GM12878 (cell line): ENCODE results near the gene OR10V1. TPM values are rescaled to one million over a fixed set of nuclear protein-coding genes. Genes with fewer than 3 reads are reported as not detected.
A peak's percentile ranks its signal among the peaks of the same experiment; 100 is the strongest.

Source experiments
- ASH2L ChIP-seq: fragments of 300-600, 200-600 bp; sonication (generic); IDR thresholded peaks from 2 replicates; pipeline ENCODE4 v1.6.1; 2017; ENCODE audit warnings: low read depth, mild to moderate bottlenecking, borderline replicate concordance
- BACH1 ChIP-seq: fragments of 450-650 bp; IDR thresholded peaks from 2 replicates; pipeline ENCODE4 v1.6.1; 2017; ENCODE audit warnings: mild to moderate bottlenecking, borderline replicate concordance
- BMI1 ChIP-seq: fragments of 450-650 bp; IDR thresholded peaks from 2 replicates; pipeline ENCODE4 v1.6.1; 2016; ENCODE audit warnings: mild to moderate bottlenecking, moderate library complexity, borderline replicate concordance
- CEBPZ ChIP-seq: fragments of 150-350 bp; IDR thresholded peaks from 2 replicates; pipeline ENCODE4 v1.6.1; 2016; ENCODE audit warnings: low read depth, low read length
- ESRRA ChIP-seq: IDR thresholded peaks from 2 replicates; pipeline ENCODE4 v1.6.1; 2012; ENCODE audit warnings: mild to moderate bottlenecking, low read length, improper control_type of control experiment
- FOXK2 ChIP-seq: fragments of 450-650 bp; IDR thresholded peaks from 2 replicates; pipeline ENCODE4 v1.6.1; 2017; ENCODE audit warnings: mild to moderate bottlenecking, moderate library complexity
- HDGF ChIP-seq: fragments of 450-650 bp; IDR thresholded peaks from 2 replicates; pipeline ENCODE4 v1.6.1; 2016; ENCODE audit warnings: antibody characterized with exemption
- JUND ChIP-seq: IDR thresholded peaks from 2 replicates; pipeline ENCODE4 v1.6.1; 2012; ENCODE audit warnings: low read depth, mild to moderate bottlenecking, low read length, improper control_type of control experiment, moderate library complexity
- NFXL1 ChIP-seq: fragments of 450-650 bp; IDR thresholded peaks from 2 replicates; pipeline ENCODE4 v1.6.1; 2017; ENCODE audit warnings: antibody characterized with exemption, mild to moderate bottlenecking, borderline replicate concordance
- NFYB ChIP-seq: IDR thresholded peaks from 2 replicates; pipeline ENCODE4 v1.6.1; 2011; ENCODE audit warnings: low read depth, mild to moderate bottlenecking, low read length, improper control_type of control experiment, moderate library complexity; ENCODE audit not compliant: insufficient read depth
- NR2C2 ChIP-seq: IDR thresholded peaks from 2 replicates; pipeline ENCODE4 v1.6.1; 2011; ENCODE audit warnings: borderline replicate concordance, low read depth; ENCODE audit not compliant: control insufficient read depth, insufficient read length
- NRF1 ChIP-seq: conservative IDR thresholded peaks from 2 replicates; pipeline ENCODE4 v1.6.1; 2011; ENCODE audit warnings: mild to moderate bottlenecking, low read depth, low read length, improper control_type of control experiment
- POLR2AphosphoS2 ChIP-seq: IDR thresholded peaks from 2 replicates; pipeline ENCODE4 v1.6.1; 2011; ENCODE audit warnings: low read depth, mild to moderate bottlenecking, low read length, improper control_type of control experiment, moderate library complexity
- RCOR1 ChIP-seq: conservative IDR thresholded peaks from 2 replicates; pipeline ENCODE4 v1.6.1; 2012; ENCODE audit warnings: low read depth, low read length, improper control_type of control experiment
- RFX5 ChIP-seq: IDR thresholded peaks from 2 replicates; pipeline ENCODE4 v1.6.1; 2011; ENCODE audit warnings: low read depth, low read length, improper control_type of control experiment
- SIX5 ChIP-seq: IDR thresholded peaks from 2 replicates; pipeline ENCODE4 v1.6.1; 2011; ENCODE audit warnings: mild to moderate bottlenecking, low read depth, low read length, moderate library complexity; ENCODE audit not compliant: severe bottlenecking
- TCF12 ChIP-seq: IDR thresholded peaks from 2 replicates; pipeline ENCODE4 v1.6.1; 2011; ENCODE audit warnings: low read depth, mild to moderate bottlenecking, low read length
- YBX1 ChIP-seq: fragments of 450-650 bp; IDR thresholded peaks from 2 replicates; pipeline ENCODE4 v1.6.1; 2016; ENCODE audit warnings: antibody characterized with exemption
- ZNF24 ChIP-seq: fragments of 450-650 bp; IDR thresholded peaks from 2 replicates; pipeline ENCODE4 v1.6.1; 2017; ENCODE audit warnings: antibody characterized with exemption, mild to moderate bottlenecking
- ZNF274 ChIP-seq: IDR thresholded peaks from one replicate; pipeline ENCODE4 v1.8.0; 2011; ENCODE audit not compliant: insufficient read length, insufficient read depth
- polyA plus RNA-seq, 11 experiments: library from polyadenylated mRNA; depleted of rRNA in 4 of 11; unstranded in 6 of 11; stranded (reverse) in 5 of 11; fragments of >200 nt; fragmentation: Nextera tagmentation in 4 of 11; fragmentation: Illumina TruSeq in 1 of 11; extraction: Ambion mirVana in 4 of 11; extraction: Trizol in 1 of 11; gene quantifications; 1 replicate in 1 of 11; 2 replicates in 10 of 11; pipeline versions ENCODE4 v1.2.1 to v1.2.3, GENCODE V29; 2011 to 2016; ENCODE audit warnings: inconsistent platforms in 2 of 11, missing spikeins in 2 of 11, low read depth in 1 of 11
- total RNA-seq, 4 experiments: library from RNA; depleted of rRNA in 3 of 4; stranded (reverse); fragments of >200 nt in 3 of 4; fragmentation: Illumina TruSeq in 1 of 4; extraction: Trizol in 1 of 4; gene quantifications; 2 replicates each; pipeline versions ENCODE4 v1.2.1 to v1.2.3, GENCODE V29; 2013 to 2021
- TF ChIP-seq, protein P1 (sequence below): IDR thresholded peaks from 2 replicates; pipeline ENCODE4 v1.6.1; 2012; ENCODE audit warnings: low read depth, low read length, improper control_type of control experiment
- TF ChIP-seq, protein P2 (sequence below): IDR thresholded peaks from 2 replicates; pipeline ENCODE4 v1.6.1; 2011; ENCODE audit warnings: low read depth, mild to moderate bottlenecking, low read length, moderate library complexity, borderline replicate concordance; ENCODE audit errors: extremely low read depth
- TF ChIP-seq, protein P3 (sequence below): IDR thresholded peaks from 2 replicates; pipeline ENCODE4 v1.6.1; 2012; ENCODE audit warnings: low read depth, low read length, improper control_type of control experiment

OR10V1 gene
- total and polyA plus RNA-seq, 10 of the 15 experiments (the other 5 are each of a cell fraction or from before 2014, with no cell fraction given), result not detected

GRCh38 chr11:59668950-59669610, 44.6 kb downstream of the OR10V1 start, which contains the start of gene PATL1 (continued):
- TF ChIP-seq CEBPZ, result no peak
- TF ChIP-seq ZNF24, result no peak
- TF ChIP-seq NFXL1, result no peak
- no peak for TF ChIP-seq BMI1
- TF ChIP-seq HDGF, result 0 out of 2 replicates have a peak, but pooled peaks have one; percentile 60
- no peak for TF ChIP-seq NR2C2
- TF ChIP-seq JUND, result 0 out of 2 replicates have a peak, but pooled peaks have one; percentile 23
- TF ChIP-seq YBX1, result no peak
- peak; percentile 70; the same call in 1 of the 2 replicates for TF ChIP-seq POLR2AphosphoS2
- TF ChIP-seq, protein P1, sequence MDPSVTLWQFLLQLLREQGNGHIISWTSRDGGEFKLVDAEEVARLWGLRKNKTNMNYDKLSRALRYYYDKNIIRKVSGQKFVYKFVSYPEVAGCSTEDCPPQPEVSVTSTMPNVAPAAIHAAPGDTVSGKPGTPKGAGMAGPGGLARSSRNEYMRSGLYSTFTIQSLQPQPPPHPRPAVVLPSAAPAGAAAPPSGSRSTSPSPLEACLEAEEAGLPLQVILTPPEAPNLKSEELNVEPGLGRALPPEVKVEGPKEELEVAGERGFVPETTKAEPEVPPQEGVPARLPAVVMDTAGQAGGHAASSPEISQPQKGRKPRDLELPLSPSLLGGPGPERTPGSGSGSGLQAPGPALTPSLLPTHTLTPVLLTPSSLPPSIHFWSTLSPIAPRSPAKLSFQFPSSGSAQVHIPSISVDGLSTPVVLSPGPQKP, result peak; percentile 47
- TF ChIP-seq RCOR1, result 0 out of 2 replicates have a peak, but pooled peaks have one; percentile 27
- TF ChIP-seq, protein P2, sequence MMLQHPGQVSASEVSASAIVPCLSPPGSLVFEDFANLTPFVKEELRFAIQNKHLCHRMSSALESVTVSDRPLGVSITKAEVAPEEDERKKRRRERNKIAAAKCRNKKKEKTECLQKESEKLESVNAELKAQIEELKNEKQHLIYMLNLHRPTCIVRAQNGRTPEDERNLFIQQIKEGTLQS, result 0 out of 2 replicates have a peak, but pooled peaks have one; percentile 33
- TF ChIP-seq, protein P3, sequence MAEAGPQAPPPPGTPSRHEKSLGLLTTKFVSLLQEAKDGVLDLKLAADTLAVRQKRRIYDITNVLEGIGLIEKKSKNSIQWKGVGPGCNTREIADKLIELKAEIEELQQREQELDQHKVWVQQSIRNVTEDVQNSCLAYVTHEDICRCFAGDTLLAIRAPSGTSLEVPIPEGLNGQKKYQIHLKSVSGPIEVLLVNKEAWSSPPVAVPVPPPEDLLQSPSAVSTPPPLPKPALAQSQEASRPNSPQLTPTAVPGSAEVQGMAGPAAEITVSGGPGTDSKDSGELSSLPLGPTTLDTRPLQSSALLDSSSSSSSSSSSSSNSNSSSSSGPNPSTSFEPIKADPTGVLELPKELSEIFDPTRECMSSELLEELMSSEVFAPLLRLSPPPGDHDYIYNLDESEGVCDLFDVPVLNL, result 0 out of 2 replicates have a peak, but pooled peaks have one; percentile 45
- peak; percentile 45; the same call in 1 of the 2 replicates for TF ChIP-seq NFYB
- peak; percentile 96 for TF ChIP-seq NRF1
- peak; percentile 20; the same call in 1 of the 2 replicates for TF ChIP-seq RFX5
- TF ChIP-seq TCF12, result no peak
- TF ChIP-seq ASH2L, result no peak
- no peak for TF ChIP-seq ZNF274
- TF ChIP-seq SIX5, result no peak
- no peak for TF ChIP-seq BACH1
- TF ChIP-seq FOXK2, result no peak
- 0 out of 2 replicates have a peak, but pooled peaks have one; percentile 2 for TF ChIP-seq ESRRA
